A549 treated with AZD9567 at 1 μM for 4 hours (cell line): ENCODE measurements around the gene GNG7. TPM values are rescaled to one million over a fixed set of nuclear protein-coding genes. Genes with fewer than 3 reads are reported as not detected.

Source experiments
- total RNA-seq: library from RNA; stranded (reverse); fragments of 200-300 nt; extraction: Qiagen RNA extraction; gene quantifications from 5 replicates; pipeline ENCODE4 v1.2.3, GENCODE V29; 2022; ENCODE audit not compliant: insufficient read depth

GNG7 gene
- total RNA-seq = 0.03 to 0.08 TPM (median 0.05 TPM) in 4 of 5 replicates, not detected in the other

DNA sequence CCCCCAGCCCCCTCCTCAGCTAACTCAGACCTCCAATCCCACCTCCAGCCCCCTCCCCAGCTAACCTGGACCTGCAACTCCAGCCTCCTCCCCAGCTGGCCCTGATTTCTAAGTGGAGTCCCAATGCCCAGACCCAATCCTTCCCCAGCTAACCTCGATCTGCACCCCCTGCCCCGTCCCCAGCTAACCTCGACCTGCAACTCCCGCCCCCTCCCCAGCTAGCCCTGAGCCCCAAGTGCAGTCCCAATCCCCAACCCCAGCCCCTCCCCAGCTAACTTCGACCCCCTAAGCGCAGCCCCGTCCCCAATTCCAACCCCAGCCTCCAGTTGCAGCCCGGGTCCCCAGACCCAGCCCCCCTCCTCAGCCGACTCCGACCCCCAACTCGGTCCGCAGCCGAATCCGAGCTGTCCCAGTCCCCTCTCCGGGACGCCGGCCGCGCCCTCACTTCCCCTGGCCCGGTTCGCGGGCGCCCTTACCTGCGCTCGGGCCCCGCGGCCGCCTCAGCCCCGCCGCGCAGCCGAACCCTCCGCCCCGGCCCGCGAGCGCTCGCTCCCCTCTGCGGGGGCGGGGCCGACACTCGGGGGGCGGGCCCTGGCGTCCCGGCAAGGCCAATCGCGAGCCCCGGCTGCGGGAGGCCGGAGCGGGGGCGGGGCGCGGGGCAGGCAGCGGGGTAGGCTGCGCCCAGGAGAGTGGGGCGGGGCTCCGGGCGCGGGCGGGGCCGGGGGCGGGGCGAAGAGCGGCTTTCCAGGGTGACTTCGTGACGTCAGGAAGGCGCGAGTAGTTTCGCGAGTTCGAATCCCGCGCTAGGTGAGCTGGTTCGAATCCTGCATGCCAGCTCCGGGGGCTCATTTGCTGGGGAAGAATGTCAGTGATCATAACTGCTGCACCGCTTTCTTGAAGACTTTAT lies at the start of gene GNG7:
Gene GNG7, minus strand, starts transcription at position 525 of the 907 bp plus-strand sequence. CDS start 182,006 bp downstream, outside the sequence.

DNA sequence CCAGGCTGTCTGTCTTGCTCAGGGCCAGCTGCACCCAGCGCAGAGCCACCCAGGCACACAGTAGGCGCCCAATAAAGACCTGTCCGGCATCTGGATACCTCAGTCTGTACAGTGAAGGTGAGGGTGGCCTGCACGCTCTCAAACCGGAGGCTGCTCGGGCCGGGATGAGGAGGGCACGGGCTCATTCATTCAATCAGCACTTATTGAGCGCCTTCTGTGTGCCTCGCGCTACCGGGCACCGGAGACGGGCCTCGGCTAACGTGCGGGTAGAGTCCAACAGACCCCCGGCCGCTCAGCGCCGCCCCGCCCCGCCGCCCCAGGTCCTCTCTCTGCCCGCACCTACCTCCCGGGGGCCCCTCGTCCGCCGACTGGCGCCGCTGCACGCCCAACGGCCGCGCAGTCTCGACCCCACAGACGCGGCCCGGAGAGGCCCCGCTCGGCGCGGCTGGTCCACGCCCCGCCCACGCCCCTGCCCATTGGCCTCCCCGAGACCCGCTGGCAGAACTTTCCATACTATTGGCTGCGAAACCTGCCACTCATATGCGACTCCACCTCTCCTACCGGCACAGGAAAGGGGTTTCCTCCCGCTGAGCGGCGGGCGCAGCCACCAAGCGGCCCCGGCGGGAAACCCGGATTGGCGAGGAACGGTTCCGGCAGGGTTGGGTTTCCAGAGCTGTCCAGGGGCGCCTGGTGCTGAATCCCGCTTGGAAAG lies 37.3 kb upstream of the GNG7 start, which contains the start of gene SLC39A3:
Gene SLC39A3, minus strand, starts transcription at position 416 of the 712 bp plus-strand sequence. CDS start 2,760 bp downstream, outside the sequence.

DNA sequence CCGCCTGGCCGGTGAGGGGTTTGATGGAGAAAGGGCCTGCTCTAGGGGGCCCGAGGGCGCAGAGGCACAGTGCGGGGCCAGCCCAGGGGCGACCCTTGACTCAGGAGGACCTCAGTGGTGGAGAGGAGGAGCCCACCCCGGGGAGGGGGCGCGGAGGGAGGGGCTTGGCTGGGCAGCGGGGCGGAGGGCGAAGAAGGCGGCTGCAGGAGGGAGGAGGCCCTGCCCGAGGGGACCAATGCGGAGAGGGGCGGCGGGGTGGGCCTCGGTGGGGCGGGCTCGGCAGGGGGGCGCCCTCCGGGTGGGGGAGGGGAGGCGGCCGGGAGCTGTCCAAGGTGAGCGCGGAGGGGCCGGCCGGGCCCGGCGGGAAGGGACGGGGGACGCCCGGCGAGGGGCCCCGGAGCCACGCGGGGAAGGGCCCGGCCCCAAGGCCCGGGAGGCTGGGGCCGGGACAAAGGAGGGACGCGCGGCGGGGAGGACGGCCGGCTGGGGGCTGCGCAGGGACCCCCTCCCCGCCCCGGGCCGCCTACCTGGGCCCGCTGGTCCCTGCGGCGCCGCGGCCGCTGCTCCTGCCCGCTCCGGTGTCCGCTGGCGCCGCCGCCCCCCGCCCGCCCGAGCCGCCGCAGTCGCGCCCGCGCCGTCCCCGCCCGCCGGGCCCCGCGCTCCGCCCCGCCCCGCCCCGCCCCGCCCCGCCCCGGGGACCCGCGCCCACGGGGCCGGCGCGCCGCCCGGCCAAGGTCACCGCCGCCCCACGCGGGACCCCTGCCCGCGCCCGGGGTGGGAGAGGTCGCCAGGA lies 18.5 kb upstream of the GNG7 start, which contains the start of gene DIRAS1:
Gene DIRAS1, minus strand, starts transcription at position 596 of the 793 bp plus-strand sequence. CDS start 3,566 bp downstream, outside the sequence.

DNA sequence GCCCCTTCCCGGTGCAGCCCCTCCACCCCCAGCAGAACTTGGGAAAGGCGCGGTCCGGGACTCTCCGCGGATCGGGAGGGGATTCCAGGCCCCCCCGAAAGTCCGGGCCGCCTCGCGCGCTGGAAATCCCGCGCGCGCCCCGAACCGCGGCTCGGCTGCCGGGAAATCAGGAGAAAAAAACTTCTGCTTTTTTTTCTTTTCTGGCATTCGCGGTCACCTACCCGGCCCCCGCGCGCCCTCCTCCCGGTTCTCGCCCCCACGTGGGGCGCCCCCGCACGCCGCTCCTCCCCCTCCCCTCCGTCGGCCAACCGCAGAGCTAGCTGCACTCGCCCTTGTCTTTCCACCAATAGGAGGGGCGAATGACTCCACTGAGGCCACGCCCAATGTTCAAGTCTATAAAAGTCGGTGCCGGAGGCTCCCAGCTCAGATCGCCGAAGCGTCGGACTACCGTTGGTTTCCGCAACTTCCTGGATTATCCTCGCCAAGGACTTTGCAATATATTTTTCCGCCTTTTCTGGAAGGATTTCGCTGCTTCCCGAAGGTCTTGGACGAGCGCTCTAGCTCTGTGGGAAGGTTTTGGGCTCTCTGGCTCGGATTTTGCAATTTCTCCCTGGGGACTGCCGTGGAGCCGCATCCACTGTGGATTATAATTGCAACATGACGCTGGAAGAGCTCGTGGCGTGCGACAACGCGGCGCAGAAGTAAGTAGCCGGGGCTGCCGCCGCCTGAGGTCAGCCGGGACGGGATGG lies 226.6 kb downstream of the GNG7 start, which contains the start of gene GADD45B:
Gene GADD45B, plus strand, starts transcription at position 426 of the 749 bp plus-strand sequence. Its CDS starts 232 bp downstream, at position 658.

Other genes with a start within 250 kb of the GNG7 start
- gene LMNB2, start 245.7 kb downstream of the GNG7 start, total RNA-seq = 72.4 to 83.0 TPM (median 75.8 TPM) in 5 replicates
- 75.4 to 120 TPM (median 110 TPM) in 5 replicates for gene GADD45B, start 226.6 kb downstream of the GNG7 start, total RNA-seq
- 3.4 to 5.8 TPM (median 4.0 TPM) in 5 replicates for gene DIRAS1, start 18.7 kb upstream of the GNG7 start, total RNA-seq
- gene SLC39A3, start 37.3 kb upstream of the GNG7 start, total RNA-seq = 27.1 to 33.0 TPM (median 29.3 TPM) in 5 replicates
- 68.4 to 76.2 TPM (median 69.3 TPM) in 5 replicates for gene SGTA, start 80.6 kb upstream of the GNG7 start, total RNA-seq
- gene THOP1, start 82.8 kb upstream of the GNG7 start, total RNA-seq = 76.4 to 105 TPM (median 98.7 TPM) in 5 replicates
- 0.87 to 1.3 TPM (median 1.1 TPM) in 5 replicates for gene ZNF554, start 117.2 kb upstream of the GNG7 start, total RNA-seq
- 1.5 to 2.5 TPM (median 2.4 TPM) in 5 replicates for gene ZNF555, start 138.8 kb upstream of the GNG7 start, total RNA-seq
- gene ZNF556, start 164.6 kb upstream of the GNG7 start, total RNA-seq = 0.02 to 0.08 TPM (median 0.05 TPM) in 4 of 5 replicates, not detected in the other
- gene ZNF57, start 198.2 kb upstream of the GNG7 start, total RNA-seq = 2.6 to 3.1 TPM (median 2.8 TPM) in 5 replicates
- 1.6 to 2.1 TPM (median 1.8 TPM) in 5 replicates for gene ZNF77, start 242.3 kb upstream of the GNG7 start, total RNA-seq